SK-N-SH (cell line): Measurements from ENCODE around the gene KIF15. TPM values are rescaled to one million over a fixed set of nuclear protein-coding genes. Genes with fewer than 3 reads are reported as not detected.
A peak's percentile ranks its signal among the peaks of the same experiment; 100 is the strongest.

Experiments used
- CTCF ChIA-PET: fragments of 300-600, 350-600 bp; formaldehyde crosslinking; extraction: SDS; loops from one replicate; lab custom pipeline; 2021; lab: Yijun Ruan, JAX
- POLR2A ChIA-PET: fragments of 350-600 bp; sonication (Branson Sonifier 250); formaldehyde crosslinking; extraction: SDS; loops from one replicate; lab custom pipeline; 2020; ENCODE audit warnings: antibody characterized with exemption, inconsistent platforms; lab: Yijun Ruan, JAX
- DNase-seq: peaks from one replicate; pipeline ENCODE4 v3.0.0; 2012
- H2AFZ ChIP-seq: fragments of 200-600 bp; sonication (generic); 2 replicates; pipeline ENCODE4 v1.8.1; 2016; ENCODE audit warnings: antibody characterized with exemption, mild to moderate bottlenecking, low read depth
- H3F3A ChIP-seq: fragments of 200-600 bp; sonication (generic); replicated peaks from 2 replicates; pipeline ENCODE3; 2016; ENCODE audit warnings: antibody characterized with exemption, mild to moderate bottlenecking; ENCODE audit not compliant: insufficient read depth
- H3K27ac ChIP-seq, 2 experiments: fragments of 200-500 bp in 1 of 2; fragments of 200-600 bp in 1 of 2; sonication (Bioruptor generic) in 1 of 2; sonication (generic), shearing (Covaris generic) in 1 of 2; 2 replicates each; pipeline versions ENCODE4 v1.5.1 to v1.6.1; 2014 to 2016; ENCODE audit warnings: low read depth in 2 of 2, inconsistent platforms in 1 of 2, low read length in 1 of 2, mild to moderate bottlenecking in 1 of 2, mixed read lengths in 1 of 2
- H3K27me3 ChIP-seq: fragments of 200-600 bp; sonication (generic), shearing (Covaris generic); 2 replicates; pipeline ENCODE4 v1.6.1; 2016; ENCODE audit warnings: mixed run types; ENCODE audit not compliant: insufficient read depth
- H3K36me3 ChIP-seq, 2 experiments: fragments of 200-500 bp in 1 of 2; fragments of 200-600 bp in 1 of 2; sonication (Bioruptor generic) in 1 of 2; sonication (generic) in 1 of 2; replicated peaks in 1 of 2; 2 replicates each; pipeline versions ENCODE3 to v1.5.1; 2014 to 2016; ENCODE audit warnings: low read length in 1 of 2, mild to moderate bottlenecking in 1 of 2; ENCODE audit not compliant: insufficient read depth in 2 of 2, control insufficient read depth in 1 of 2
- H3K4me1 ChIP-seq, 2 experiments: fragments of 200-500 bp in 1 of 2; fragments of 200-600 bp in 1 of 2; sonication (Bioruptor generic) in 1 of 2; sonication (generic), shearing (Covaris generic) in 1 of 2; 2 replicates each; pipeline versions ENCODE4 v1.5.1 to v1.6.1; 2014 to 2016; ENCODE audit warnings: low read depth in 1 of 2, low read length in 1 of 2, mixed run types in 1 of 2; ENCODE audit not compliant: insufficient read depth in 2 of 2, control insufficient read depth in 1 of 2
- H3K4me2 ChIP-seq: fragments of 200-600 bp; sonication (generic), shearing (Covaris generic); 2 replicates; pipeline ENCODE4 v1.6.1; 2017; ENCODE audit warnings: mixed run types
- H3K4me3 ChIP-seq, 2 experiments: fragments of 200-500 bp in 1 of 2; fragments of 200-600 bp in 1 of 2; sonication (Bioruptor generic) in 1 of 2; sonication (generic), shearing (Covaris generic) in 1 of 2; 2 replicates each; pipeline versions ENCODE4 v1.5.1 to v1.8.1; 2014 to 2016; ENCODE audit warnings: low read depth in 2 of 2, inconsistent platforms in 1 of 2, low read length in 1 of 2, mild to moderate bottlenecking in 1 of 2, mixed read lengths in 1 of 2, moderate library complexity in 1 of 2
- H3K79me2 ChIP-seq: fragments of 200-600 bp; sonication (generic); 2 replicates; pipeline ENCODE4 v1.8.1; 2017; ENCODE audit warnings: mild to moderate bottlenecking; ENCODE audit not compliant: insufficient read depth
- H3K9ac ChIP-seq: fragments of 200-600 bp; sonication (generic); 2 replicates; pipeline ENCODE4 v1.6.1; 2017; ENCODE audit warnings: mixed run types
- H3K9me2 ChIP-seq: fragments of 200-600 bp; sonication (generic); 2 replicates; pipeline ENCODE4 v1.6.1; 2017; ENCODE audit warnings: mixed run types
- H3K9me3 ChIP-seq: fragments of 200-600 bp; sonication (generic); 2 replicates; pipeline ENCODE4 v1.6.1; 2017; ENCODE audit warnings: mixed run types, mild to moderate bottlenecking, moderate library complexity
- H4K20me1 ChIP-seq: fragments of 200-600 bp; sonication (generic); 2 replicates; pipeline ENCODE4 v1.6.1; 2017; ENCODE audit warnings: mild to moderate bottlenecking, mixed run types; ENCODE audit not compliant: insufficient read depth
- CHD2 ChIP-seq: fragments of 150-350 bp; IDR thresholded peaks from 2 replicates; pipeline ENCODE4 v1.6.1; 2018; ENCODE audit warnings: low read length; ENCODE audit not compliant: partially characterized antibody
- EP300 ChIP-seq, 2 experiments: IDR thresholded peaks; 2 replicates each; pipeline versions ENCODE4 v1.4.0 to v1.6.1; 2012; ENCODE audit warnings: borderline replicate concordance in 1 of 2, low read depth in 1 of 2, low read length in 1 of 2
- EZH2phosphoT487 ChIP-seq: fragments of 200-600 bp; sonication (generic); IDR thresholded peaks from 2 replicates; pipeline ENCODE4 v1.6.1; 2017; ENCODE audit warnings: low read depth, mixed run types, mild to moderate bottlenecking, antibody characterized with exemption, moderate library complexity, borderline replicate concordance
- GABPA ChIP-seq: IDR thresholded peaks from 2 replicates; pipeline ENCODE4 v1.4.0; 2012; ENCODE audit warnings: low read depth, mild to moderate bottlenecking
- MEF2A ChIP-seq: IDR thresholded peaks from 2 replicates; pipeline ENCODE4 v1.4.0; 2012; ENCODE audit warnings: low read depth, borderline replicate concordance
- RAD21 ChIP-seq: IDR thresholded peaks from 2 replicates; pipeline ENCODE4 v1.6.1; 2012; ENCODE audit warnings: mild to moderate bottlenecking, low read length
- RCOR1 ChIP-seq: fragments of 150-350 bp; IDR thresholded peaks from 2 replicates; pipeline ENCODE4 v1.6.1; 2017; ENCODE audit warnings: antibody characterized with exemption, low read length
- RXRA ChIP-seq: IDR thresholded peaks from 2 replicates; pipeline ENCODE4 v1.4.0; 2012; ENCODE audit warnings: low read depth, mild to moderate bottlenecking, borderline replicate concordance
- SIN3A ChIP-seq: IDR thresholded peaks from 2 replicates; pipeline ENCODE4 v1.6.1; 2012; ENCODE audit warnings: low read depth, mild to moderate bottlenecking, low read length, moderate library complexity, borderline replicate concordance
- TAF1 ChIP-seq: IDR thresholded peaks from 2 replicates; pipeline ENCODE4 v1.6.1; 2012; ENCODE audit warnings: low read depth, mild to moderate bottlenecking, low read length, moderate library complexity, borderline replicate concordance
- WGBS: methylation state at CpG from one replicate; pipeline ENCODE4 v1.1.6; 2017; ENCODE audit warnings: low lambda C conversion rate; 5-methylcytosine and 5-hydroxymethylcytosine counted together
- polyA plus RNA-seq, 3 experiments: library from polyadenylated mRNA; depleted of rRNA; stranded (reverse); fragments of >200 nt; gene quantifications; 2 replicates each; pipeline ENCODE4 v1.2.3, GENCODE V29; 2012
- TF ChIP-seq, protein P1 (sequence below): fragments of 200-600 bp; sonication (generic); IDR thresholded peaks from 2 replicates; pipeline ENCODE4 v1.6.1; 2017; ENCODE audit warnings: antibody characterized with exemption, mild to moderate bottlenecking, moderate library complexity
- TF ChIP-seq, protein P2 (sequence below): IDR thresholded peaks from 2 replicates; pipeline ENCODE4 v1.4.0; 2012; ENCODE audit warnings: low read depth
- TF ChIP-seq, protein P3 (sequence below): IDR thresholded peaks from 2 replicates; pipeline ENCODE4 v1.4.0; 2012; ENCODE audit warnings: low read depth, borderline replicate concordance
- TF ChIP-seq, protein P4 (sequence below): IDR thresholded peaks from 2 replicates; pipeline ENCODE4 v1.4.0; 2012; ENCODE audit warnings: low read depth, borderline replicate concordance

KIF15 gene
- polyA plus RNA-seq, 1 of the 3 experiments (the other 2 are of a cell fraction): 2.3 TPM

DNA sequence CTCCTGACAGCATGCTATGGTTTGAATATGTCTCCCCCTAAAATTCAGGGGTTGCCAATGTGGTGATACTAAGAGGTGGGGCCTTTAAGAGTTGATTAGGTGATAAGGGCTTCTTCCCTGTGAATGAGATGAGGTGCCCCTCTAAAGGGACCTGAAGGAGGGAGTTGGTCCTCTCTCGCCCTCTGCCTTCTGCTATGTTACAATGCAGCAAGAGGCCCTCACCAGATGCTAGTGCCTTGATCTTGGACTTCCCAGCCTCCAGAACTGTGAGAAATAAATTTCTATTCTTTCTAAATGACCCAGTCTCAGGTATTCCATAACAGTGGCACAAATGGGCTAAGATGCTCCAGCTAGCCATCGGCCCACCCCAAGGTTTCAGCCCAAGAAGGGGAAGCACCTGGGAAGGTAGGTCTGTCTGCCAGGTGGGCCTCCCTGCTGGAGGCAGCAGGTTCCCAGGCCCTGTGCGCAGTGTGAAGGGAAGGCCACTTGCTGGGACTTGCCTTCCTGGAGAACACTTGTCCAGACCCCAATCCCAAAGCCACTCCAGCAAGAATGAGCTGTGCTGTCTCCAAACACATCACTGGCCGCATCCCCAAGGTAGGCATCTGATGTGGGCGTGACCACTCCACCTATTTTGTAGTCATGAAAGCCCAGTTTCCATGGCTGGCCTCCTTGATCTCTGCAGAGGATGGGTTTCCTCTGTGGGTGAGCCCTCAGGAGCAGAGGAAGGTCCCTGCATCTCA is 121.8 kb downstream of the KIF15 start:
- H3K36me3 ChIP-seq: no peaks in the 10 kb centered on the region
- no peaks in the 10 kb centered on the region for H3K27me3 ChIP-seq
- H4K20me1 ChIP-seq: no peaks in the 10 kb centered on the region
- TF ChIP-seq GABPA: no peak
- no peak for TF ChIP-seq CHD2
- no peak for TF ChIP-seq RAD21
- no peak for TF ChIP-seq MEF2A
- TF ChIP-seq, protein P1, sequence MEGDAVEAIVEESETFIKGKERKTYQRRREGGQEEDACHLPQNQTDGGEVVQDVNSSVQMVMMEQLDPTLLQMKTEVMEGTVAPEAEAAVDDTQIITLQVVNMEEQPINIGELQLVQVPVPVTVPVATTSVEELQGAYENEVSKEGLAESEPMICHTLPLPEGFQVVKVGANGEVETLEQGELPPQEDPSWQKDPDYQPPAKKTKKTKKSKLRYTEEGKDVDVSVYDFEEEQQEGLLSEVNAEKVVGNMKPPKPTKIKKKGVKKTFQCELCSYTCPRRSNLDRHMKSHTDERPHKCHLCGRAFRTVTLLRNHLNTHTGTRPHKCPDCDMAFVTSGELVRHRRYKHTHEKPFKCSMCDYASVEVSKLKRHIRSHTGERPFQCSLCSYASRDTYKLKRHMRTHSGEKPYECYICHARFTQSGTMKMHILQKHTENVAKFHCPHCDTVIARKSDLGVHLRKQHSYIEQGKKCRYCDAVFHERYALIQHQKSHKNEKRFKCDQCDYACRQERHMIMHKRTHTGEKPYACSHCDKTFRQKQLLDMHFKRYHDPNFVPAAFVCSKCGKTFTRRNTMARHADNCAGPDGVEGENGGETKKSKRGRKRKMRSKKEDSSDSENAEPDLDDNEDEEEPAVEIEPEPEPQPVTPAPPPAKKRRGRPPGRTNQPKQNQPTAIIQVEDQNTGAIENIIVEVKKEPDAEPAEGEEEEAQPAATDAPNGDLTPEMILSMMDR: no peak
- TF ChIP-seq SIN3A: no peak
- TF ChIP-seq, protein P2, sequence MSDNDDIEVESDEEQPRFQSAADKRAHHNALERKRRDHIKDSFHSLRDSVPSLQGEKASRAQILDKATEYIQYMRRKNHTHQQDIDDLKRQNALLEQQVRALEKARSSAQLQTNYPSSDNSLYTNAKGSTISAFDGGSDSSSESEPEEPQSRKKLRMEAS: no peak
- TF ChIP-seq EZH2phosphoT487: no peak
- TF ChIP-seq, protein P3, sequence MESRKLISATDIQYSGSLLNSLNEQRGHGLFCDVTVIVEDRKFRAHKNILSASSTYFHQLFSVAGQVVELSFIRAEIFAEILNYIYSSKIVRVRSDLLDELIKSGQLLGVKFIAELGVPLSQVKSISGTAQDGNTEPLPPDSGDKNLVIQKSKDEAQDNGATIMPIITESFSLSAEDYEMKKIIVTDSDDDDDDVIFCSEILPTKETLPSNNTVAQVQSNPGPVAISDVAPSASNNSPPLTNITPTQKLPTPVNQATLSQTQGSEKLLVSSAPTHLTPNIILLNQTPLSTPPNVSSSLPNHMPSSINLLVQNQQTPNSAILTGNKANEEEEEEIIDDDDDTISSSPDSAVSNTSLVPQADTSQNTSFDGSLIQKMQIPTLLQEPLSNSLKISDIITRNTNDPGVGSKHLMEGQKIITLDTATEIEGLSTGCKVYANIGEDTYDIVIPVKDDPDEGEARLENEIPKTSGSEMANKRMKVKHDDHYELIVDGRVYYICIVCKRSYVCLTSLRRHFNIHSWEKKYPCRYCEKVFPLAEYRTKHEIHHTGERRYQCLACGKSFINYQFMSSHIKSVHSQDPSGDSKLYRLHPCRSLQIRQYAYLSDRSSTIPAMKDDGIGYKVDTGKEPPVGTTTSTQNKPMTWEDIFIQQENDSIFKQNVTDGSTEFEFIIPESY: no peak
- no peak for TF ChIP-seq RCOR1
- TF ChIP-seq TAF1: no peak
- TF ChIP-seq, protein P4, sequence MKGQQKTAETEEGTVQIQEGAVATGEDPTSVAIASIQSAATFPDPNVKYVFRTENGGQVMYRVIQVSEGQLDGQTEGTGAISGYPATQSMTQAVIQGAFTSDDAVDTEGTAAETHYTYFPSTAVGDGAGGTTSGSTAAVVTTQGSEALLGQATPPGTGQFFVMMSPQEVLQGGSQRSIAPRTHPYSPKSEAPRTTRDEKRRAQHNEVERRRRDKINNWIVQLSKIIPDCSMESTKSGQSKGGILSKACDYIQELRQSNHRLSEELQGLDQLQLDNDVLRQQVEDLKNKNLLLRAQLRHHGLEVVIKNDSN: no peak
- no peak for TF ChIP-seq RXRA
- no peak for TF ChIP-seq EP300 (IDR thresholded peaks at IDR 0.05; ENCODE audit: borderline replicate concordance in 1 of 2, low read depth in 1 of 2, low read length in 1 of 2)
- H3K4me3 ChIP-seq: no peak overlapping the region
- peaks cover 10% of the 10 kb centered on the region for H3F3A ChIP-seq
- no peaks in the 10 kb centered on the region for H3K9me2 ChIP-seq
- ChIA-PET POLR2A (no interaction called here), CTCF (no interaction called here)
- peak overlapping the region; percentile 53; the same call in 1 of the 2 replicates for H3K9ac ChIP-seq
- H2AFZ ChIP-seq: peak overlapping the region; percentile 86
- peaks cover 6 to 21% of the 10 kb centered on the region in 2 experiments; a peak in 3 of 4 replicates for H3K4me1 ChIP-seq
- no peak for DNase-seq
- H3K9me3 ChIP-seq: no peaks in the 10 kb centered on the region
- H3K79me2 ChIP-seq: no peaks in the 10 kb centered on the region
- 94% methylated on average over 5 of the region's 5 CpGs for WGBS
- H3K27ac ChIP-seq: peak overlapping the region in 1 of 2 experiments; percentile 93
- peak overlapping the region; percentile 63; the same call in 1 of the 2 replicates for H3K4me2 ChIP-seq
